Body of pancreas (tissue), 4 donors: ENCODE results near the gene TULP4. TPM values are rescaled to one million over a fixed set of nuclear protein-coding genes. Genes with fewer than 3 reads are reported as not detected.
"Not testable (repeated sequence)": the region's sequence is repeated elsewhere in the genome, so short reads cannot be mapped to it uniquely, and the experiment has no call there.

Experiments
- ATAC-seq: fragments of 150-250 bp; one replicate; pipeline ENCODE4 v1.9.1; 2016
- DNase-seq, 4 donors: peaks; one replicate each; pipeline ENCODE4 v3.0.0-alpha.2; 2019
- H3K27ac ChIP-seq, 4 donors: fragments of 200-600 bp; sonication (generic); 1 replicate in 3 of 4; 2 replicates in 1 of 4; pipeline versions ENCODE4 v1.5.1 to v1.6.1; 2016 to 2019; ENCODE audit warnings: mild to moderate bottlenecking in 1 of 4, mixed read lengths in 1 of 4, moderate library complexity in 1 of 4
- H3K27me3 ChIP-seq, 2 donors: fragments of 200-600 bp; sonication (generic); one replicate each; pipeline ENCODE4 v1.6.0; 2016; ENCODE audit warnings: mild to moderate bottlenecking in 1 of 2
- H3K36me3 ChIP-seq, 2 donors: fragments of 200-600 bp; sonication (generic); replicated peaks in 1 of 2; 2 replicates each; pipeline ENCODE4 v1.5.1; 2016; ENCODE audit warnings: low read depth in 2 of 2; ENCODE audit not compliant: insufficient read depth in 1 of 2
- H3K4me1 ChIP-seq: fragments of 200-600 bp; sonication (generic); one replicate; pipeline ENCODE4 v1.6.0; 2016
- H3K4me3 ChIP-seq, 2 donors: fragments of 200-600 bp; sonication (generic); 1 replicate in 1 of 2; 2 replicates in 1 of 2; pipeline ENCODE4 v1.5.1; 2016 to 2019
- H3K9me3 ChIP-seq, 3 donors: fragments of 200-600 bp; sonication (generic); 1 replicate in 2 of 3; 2 replicates in 1 of 3; pipeline ENCODE4 v1.5.1; 2016
- CTCF ChIP-seq, 7 experiments: fragments of 450-650 bp in 4 of 7; fragments of 200-600 bp in 3 of 7; sonication (generic) in 3 of 7; IDR thresholded peaks; one replicate each; pipeline ENCODE4 v1.5.1; 2016 to 2019; ENCODE audit warnings: antibody characterized with exemption in 7 of 7
- POLR2A ChIP-seq, 3 donors: fragments of 450-650 bp; IDR thresholded peaks; one replicate each; pipeline ENCODE4 v1.6.1; 2016; ENCODE audit warnings: antibody characterized with exemption in 3 of 3, mild to moderate bottlenecking in 2 of 3
- WGBS, 2 donors: methylation state at CpG; one replicate each; pipeline ENCODE4 v1.1.5; 2017; 5-methylcytosine and 5-hydroxymethylcytosine counted together
- intact Hi-C: fragments of 100-400 bp; cut with DNase I; formaldehyde crosslinking; loops from one replicate; pipeline ENCODE4 v1.15.1; 2023
- total RNA-seq, 2 donors: library from RNA; depleted of rRNA; stranded (reverse); fragments of >200 nt; gene quantifications; one replicate each; pipeline ENCODE4 v1.1.0, GENCODE V29; 2016

Gene TULP4
- total RNA-seq, 2 donors from 2014 or later: 81.2 to 92.3 TPM

- H3K4me1 ChIP-seq: peaks cover 20% of the 10 kb centered on the region
- WGBS, 2 donors: 28 to 34% methylated on average over 4 of the region's 4 CpGs
- H3K9me3 ChIP-seq: no peaks in the 10 kb centered on the region
- no peak for DNase-seq
- H3K27ac ChIP-seq: peak overlapping the region in 1 of 4 donors; percentile 18
- H3K36me3 ChIP-seq: no peaks in the 10 kb centered on the region
- intact Hi-C loops: no loop called here
- ATAC-seq: no peak
- no peak overlapping the region for H3K4me3 ChIP-seq
- no peaks in the 10 kb centered on the region for H3K27me3 ChIP-seq
- no peak for TF ChIP-seq POLR2A (IDR thresholded peaks at IDR 0.05)
- no peak for TF ChIP-seq CTCF (IDR thresholded peaks at IDR 0.05)
Observed at GRCh38 chr6:158344534-158344933, 32.3 kb downstream of the TULP4 start.

- 90 to 93% methylated on average over 6 of the region's 6 CpGs for whole genome bisulfite sequencing, 2 donors
- H3K9me3 ChIP-seq, intact Hi-C loops, H3K4me3 ChIP-seq, DNase-seq, H3K36me3 ChIP-seq, H3K27me3 ChIP-seq, ATAC-seq: not testable (repeated sequence)
- Histone ChIP-seq H3K27ac (peak overlapping the region in 1 of 4 donors; percentile 18), H3K4me1 (peaks cover 20% of the 10 kb centered on the region)
Observed at GRCh38 chr6:158345444-158345843, 33.2 kb downstream of the TULP4 start.

- Histone ChIP-seq H3K4me3 (no peak overlapping the region), H3K27ac (no peak overlapping the region), H3K4me1 (peaks cover 13% of the 10 kb centered on the region), H3K9me3 (no peaks in the 10 kb centered on the region), H3K36me3 (no peaks in the 10 kb centered on the region), H3K27me3 (no peaks in the 10 kb centered on the region)
- DNase-seq (no peak), ATAC-seq (no peak)
- intact Hi-C loops: no loop called here
- 89 to 95% methylated on average over 2 of the region's 2 CpGs for WGBS, 2 donors
- TF ChIP-seq CTCF (IDR thresholded peaks at IDR 0.05) (no peak), POLR2A (IDR thresholded peaks at IDR 0.05) (no peak)
Observed at GRCh38 chr6:158347335-158347734, 35.1 kb downstream of the TULP4 start.

- peaks cover 11% of the 10 kb centered on the region for H3K4me1 ChIP-seq
- H3K27ac ChIP-seq, H3K9me3 ChIP-seq, ATAC-seq, DNase-seq, H3K4me3 ChIP-seq, H3K27me3 ChIP-seq, H3K36me3 ChIP-seq, intact Hi-C loops: not testable (repeated sequence)
- 87% methylated on average over 36 of the region's 47 CpGs; no CpG with 5 or more reads in 1 of the 2 donors for WGBS, 2 donors
Observed at GRCh38 chr6:158348737-158349504, 36.7 kb downstream of the TULP4 start.

GRCh38 chr6:158349505-158350275 lies 37.4 kb downstream of the TULP4 start:
- H3K36me3 ChIP-seq, ATAC-seq, H3K27me3 ChIP-seq, H3K4me3 ChIP-seq, H3K4me1 ChIP-seq, H3K27ac ChIP-seq, H3K9me3 ChIP-seq, intact Hi-C loops, DNase-seq: not testable (repeated sequence)
- WGBS, 2 donors: 95 to 100% methylated on average over 5 to 39 of the region's 54 CpGs

GRCh38 chr6:158350731-158351130 lies 38.5 kb downstream of the TULP4 start:
- intact Hi-C loops: not testable (repeated sequence)

More at GRCh38 chr6:158350731-158351130, 38.5 kb downstream of the TULP4 start:
- H3K27ac ChIP-seq, ATAC-seq, DNase-seq, H3K9me3 ChIP-seq, H3K27me3 ChIP-seq, H3K4me3 ChIP-seq, H3K36me3 ChIP-seq, H3K4me1 ChIP-seq: not testable (repeated sequence)
- WGBS, 2 donors: 96% methylated on average over 7 of the region's 7 CpGs
